ENCODE results near the gene CRMP1.

- TF ChIP-seq CTCF (IDR thresholded peaks at IDR 0.05; ENCODE audit: insufficient read depth, low read depth, low read length) = no peak
- no peak for TF ChIP-seq EZH2 (IDR thresholded peaks at IDR 0.05; ENCODE audit: insufficient read depth, low read length)
Measured at GRCh38 chr4:5823542-5824211, 69.2 kb downstream of the CRMP1 start.
